CD4-positive, alpha-beta T cell (primary cell): Measurements from ENCODE around the gene MYOCD. TPM values are rescaled to one million over a fixed set of nuclear protein-coding genes. Genes with fewer than 3 reads are reported as not detected.

Experiments
- ATAC-seq: fragments of 200-7000 bp; cut with Tn5 transposase; one replicate; pipeline ENCODE4 v1.10.0; 2022; ENCODE audit warnings: mild to moderate bottlenecking; ENCODE audit not compliant: poor library complexity
- CTCF ChIA-PET: fragments of 350-600 bp; sonication (Branson Sonifier 250); formaldehyde crosslinking; loops from one replicate; lab custom pipeline; 2021; ENCODE audit warnings: antibody characterized with exemption, inconsistent platforms; lab: Charles Lee
- POLR2A ChIA-PET: fragments of 350-600 bp; sonication (Branson Sonifier 250); formaldehyde crosslinking; loops from one replicate; lab custom pipeline; 2021; ENCODE audit warnings: antibody characterized with exemption, inconsistent platforms; lab: Charles Lee
- DNase-seq, 14 experiments: peaks; one replicate each; pipeline ENCODE4 v3.0.0-alpha.2; 2013 to 2020; ENCODE audit warnings: mixed read lengths in 2 of 14
- H3K27ac ChIP-seq, 2 donors: one replicate each; pipeline versions ENCODE4 v1.5.1 to v1.7.0; 2013; ENCODE audit warnings: low read length in 2 of 2, low read depth in 1 of 2, mild to moderate bottlenecking in 1 of 2
- H3K27me3 ChIP-seq, 2 experiments: 1 replicate in 1 of 2; 2 replicates in 1 of 2; pipeline versions ENCODE4 v1.6.1 to v1.7.0; 2013; ENCODE audit warnings: low read length in 2 of 2, control low read depth in 1 of 2, mild to moderate bottlenecking in 1 of 2, moderate library complexity in 1 of 2; ENCODE audit not compliant: insufficient read depth in 2 of 2, control insufficient read depth in 1 of 2
- H3K36me3 ChIP-seq: one replicate; pipeline ENCODE4 v1.6.1; 2013; ENCODE audit warnings: low read length, control low read depth; ENCODE audit not compliant: insufficient read depth
- H3K4me1 ChIP-seq: one replicate; pipeline ENCODE4 v1.6.1; 2013; ENCODE audit warnings: low read length, control low read depth; ENCODE audit not compliant: insufficient read depth
- H3K4me3 ChIP-seq: one replicate; pipeline ENCODE4 v1.5.1; 2013; ENCODE audit warnings: mild to moderate bottlenecking, low read length, moderate library complexity
- H3K9me3 ChIP-seq, 2 experiments: 1 replicate in 1 of 2; 2 replicates in 1 of 2; pipeline versions ENCODE4 v1.6.1 to v1.7.0; 2013; ENCODE audit warnings: low read length in 2 of 2, mild to moderate bottlenecking in 2 of 2, control low read depth in 1 of 2, moderate library complexity in 1 of 2; ENCODE audit not compliant: control insufficient read depth in 1 of 2, insufficient read depth in 1 of 2
- H3K27ac Mint-ChIP-seq: one replicate; pipeline ENCODE4 v1.8.0; 2020; ENCODE audit warnings: mixed read lengths
- H3K27me3 Mint-ChIP-seq: one replicate; pipeline ENCODE4 v1.8.0; 2021; ENCODE audit warnings: mixed read lengths
- H3K36me3 Mint-ChIP-seq: one replicate; pipeline ENCODE4 v1.8.0; 2021; ENCODE audit warnings: low read depth, mixed read lengths
- H3K4me1 Mint-ChIP-seq: one replicate; pipeline ENCODE4 v1.8.0; 2021; ENCODE audit warnings: low read depth, mixed read lengths
- H3K4me3 Mint-ChIP-seq: one replicate; pipeline ENCODE4 v1.8.0; 2020; ENCODE audit warnings: mild to moderate bottlenecking, mixed read lengths
- H3K9me3 Mint-ChIP-seq: one replicate; pipeline ENCODE4 v1.8.0; 2020; ENCODE audit warnings: mixed read lengths
- intact Hi-C, 2 experiments: fragments of 100-400 bp; cut with DNase I in 1 of 2; cut with micrococcal nuclease in 1 of 2; formaldehyde crosslinking; loops; one replicate each; pipeline versions ENCODE4 v1.15.1 to v1.9.0; 2023 to 2025; cut with DNase I, micrococcal nuclease
- total RNA-seq, 174 experiments: library from RNA in 2 of 174; stranded (reverse) in 2 of 174; gene quantifications; one replicate each; pipeline ENCODE4 v1.2.3 and lab custom pipeline; 2021 to 2026
- TF ChIP-seq, protein P1 (sequence below): fragments of 200-600 bp; IDR thresholded peaks from one replicate; pipeline ENCODE4 v1.8.0; 2022; ENCODE audit warnings: antibody characterized with exemption, mild to moderate bottlenecking

MYOCD gene
- total RNA-seq, 2 experiments from 2014 or later: not detected

GRCh38 chr17:12667299-12667958 lies 1.7 kb downstream of the MYOCD start:
- Mint-ChIP-seq H3K27ac (no peak overlapping the region), H3K27me3 (peaks cover 54% of the 10 kb centered on the region), H3K9me3 (peaks cover 4% of the 10 kb centered on the region), H3K36me3 (no peaks in the 10 kb centered on the region), H3K4me1 (no peaks in the 10 kb centered on the region), H3K4me3 (no peak overlapping the region)
- TF ChIP-seq, protein P1, sequence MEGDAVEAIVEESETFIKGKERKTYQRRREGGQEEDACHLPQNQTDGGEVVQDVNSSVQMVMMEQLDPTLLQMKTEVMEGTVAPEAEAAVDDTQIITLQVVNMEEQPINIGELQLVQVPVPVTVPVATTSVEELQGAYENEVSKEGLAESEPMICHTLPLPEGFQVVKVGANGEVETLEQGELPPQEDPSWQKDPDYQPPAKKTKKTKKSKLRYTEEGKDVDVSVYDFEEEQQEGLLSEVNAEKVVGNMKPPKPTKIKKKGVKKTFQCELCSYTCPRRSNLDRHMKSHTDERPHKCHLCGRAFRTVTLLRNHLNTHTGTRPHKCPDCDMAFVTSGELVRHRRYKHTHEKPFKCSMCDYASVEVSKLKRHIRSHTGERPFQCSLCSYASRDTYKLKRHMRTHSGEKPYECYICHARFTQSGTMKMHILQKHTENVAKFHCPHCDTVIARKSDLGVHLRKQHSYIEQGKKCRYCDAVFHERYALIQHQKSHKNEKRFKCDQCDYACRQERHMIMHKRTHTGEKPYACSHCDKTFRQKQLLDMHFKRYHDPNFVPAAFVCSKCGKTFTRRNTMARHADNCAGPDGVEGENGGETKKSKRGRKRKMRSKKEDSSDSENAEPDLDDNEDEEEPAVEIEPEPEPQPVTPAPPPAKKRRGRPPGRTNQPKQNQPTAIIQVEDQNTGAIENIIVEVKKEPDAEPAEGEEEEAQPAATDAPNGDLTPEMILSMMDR: no peak
- intact Hi-C loops: no loop called here
- ATAC-seq (no peak), DNase-seq (no peak)
- Histone ChIP-seq H3K4me3 (no peak overlapping the region), H3K4me1 (no peaks in the 10 kb centered on the region), H3K27me3 (peaks cover 33 to 35% of the 10 kb centered on the region in 2 experiments), H3K27ac (no peak overlapping the region), H3K9me3 (peaks cover 0 to 13% of the 10 kb centered on the region in 2 experiments), H3K36me3 (no peaks in the 10 kb centered on the region)
- ChIA-PET CTCF (no interaction called here), POLR2A (no interaction called here)

DNA sequence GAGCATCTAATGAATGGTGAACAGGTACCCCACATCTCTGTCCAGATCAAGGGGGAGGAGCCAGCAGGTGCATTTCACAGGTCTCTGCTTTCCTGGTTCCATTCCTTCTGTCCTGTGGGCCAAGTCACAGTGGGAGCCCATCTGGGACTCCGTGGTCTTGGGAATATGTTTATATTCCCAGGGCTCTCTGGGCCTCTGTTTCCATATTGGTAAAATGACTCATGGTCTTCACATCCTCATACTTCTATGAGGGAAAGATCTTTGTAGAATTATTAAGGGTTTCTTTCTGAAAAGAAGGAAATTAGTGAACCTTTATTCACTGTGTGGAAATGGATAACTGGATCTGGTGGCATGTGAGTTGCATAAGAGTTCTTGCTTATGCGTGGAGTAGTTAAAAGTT lies 6.2 kb downstream of the MYOCD start:
- Histone ChIP-seq H3K27ac (no peak overlapping the region), H3K4me3 (no peak overlapping the region), H3K27me3 (peaks cover under 1 to 2% of the 10 kb centered on the region in 2 experiments), H3K4me1 (no peaks in the 10 kb centered on the region), H3K9me3 (no peaks in the 10 kb centered on the region), H3K36me3 (no peaks in the 10 kb centered on the region)
- intact Hi-C loops: no loop called here
- DNase-seq (no peak), ATAC-seq (no peak)
- H3K27me3 Mint-ChIP-seq: peaks cover 26% of the 10 kb centered on the region
- H3K9me3 Mint-ChIP-seq: no peaks in the 10 kb centered on the region
- no peaks in the 10 kb centered on the region for H3K4me1 Mint-ChIP-seq
- no peak overlapping the region for H3K27ac Mint-ChIP-seq
- no peak overlapping the region for H3K4me3 Mint-ChIP-seq
- ChIA-PET CTCF (no interaction called here), POLR2A (no interaction called here)
- no peaks in the 10 kb centered on the region for H3K36me3 Mint-ChIP-seq
- TF ChIP-seq, protein P1: no peak

GRCh38 chr17:12672947-12673346 lies 7.3 kb downstream of the MYOCD start:
- no peak overlapping the region for H3K27ac Mint-ChIP-seq
- ATAC-seq (no peak), DNase-seq (no peak)
- H3K36me3 Mint-ChIP-seq: no peaks in the 10 kb centered on the region
- TF ChIP-seq, protein P1: no peak
- no peak overlapping the region for H3K27ac ChIP-seq
- H3K9me3 ChIP-seq: no peaks in the 10 kb centered on the region
- no peaks in the 10 kb centered on the region for H3K4me1 Mint-ChIP-seq
- H3K4me3 Mint-ChIP-seq: no peak overlapping the region
- CTCF ChIA-PET: no interaction called here
- no peaks in the 10 kb centered on the region for H3K36me3 ChIP-seq
- POLR2A ChIA-PET: no interaction called here
- intact Hi-C loops: no loop called here
- H3K9me3 Mint-ChIP-seq: no peaks in the 10 kb centered on the region
- H3K4me3 ChIP-seq: no peak overlapping the region
- peaks cover 15% of the 10 kb centered on the region for H3K27me3 Mint-ChIP-seq
- no peaks in the 10 kb centered on the region for H3K4me1 ChIP-seq
- no peaks in the 10 kb centered on the region for H3K27me3 ChIP-seq
